Activated CD8-positive, alpha-beta T cell treated with anti-CD3 and anti-CD28 coated beads, Interleukin-2, amount 10 ng/mL, durations not matched to agents 7 days and 5 days (primary cell): Measurements from ENCODE around the gene PID1. TPM values are rescaled to one million over a fixed set of nuclear protein-coding genes. Genes with fewer than 3 reads are reported as not detected.

Source experiments
- ATAC-seq: fragments of 150-1000 bp; cut with Tn5 transposase; one replicate; pipeline ENCODE4 v1.10.0; 2021; ENCODE audit warnings: moderate library complexity
- CTCF ChIA-PET: fragments of 350-600 bp; sonication (Branson Sonifier 250); formaldehyde crosslinking; loops from one replicate; lab custom pipeline; 2021; ENCODE audit warnings: antibody characterized with exemption; lab: Charles Lee
- POLR2A ChIA-PET: fragments of 350-600 bp; sonication (Branson Sonifier 250); formaldehyde crosslinking; loops from one replicate; lab custom pipeline; 2021; ENCODE audit warnings: antibody characterized with exemption; lab: Charles Lee
- DNase-seq: peaks from one replicate; pipeline ENCODE4 v3.0.0-alpha.2; 2020
- H3K27ac Mint-ChIP-seq: one replicate; pipeline ENCODE4 v1.8.0; 2021; ENCODE audit warnings: mild to moderate bottlenecking, mixed read lengths
- H3K27me3 Mint-ChIP-seq: one replicate; pipeline ENCODE4 v1.8.0; 2021; ENCODE audit warnings: low read depth, mixed read lengths
- H3K36me3 Mint-ChIP-seq: one replicate; pipeline ENCODE4 v1.8.0; 2021; ENCODE audit warnings: low read depth, mixed read lengths
- H3K4me1 Mint-ChIP-seq: one replicate; pipeline ENCODE4 v1.8.0; 2021; ENCODE audit warnings: low read depth, mixed read lengths
- H3K4me3 Mint-ChIP-seq: one replicate; pipeline ENCODE4 v1.8.0; 2021; ENCODE audit warnings: mild to moderate bottlenecking, mixed read lengths
- H3K9me3 Mint-ChIP-seq: one replicate; pipeline ENCODE4 v1.8.0; 2022; ENCODE audit warnings: mixed read lengths; ENCODE audit not compliant: insufficient read depth
- total RNA-seq, 2 experiments: library from RNA; stranded (reverse); gene quantifications; one replicate each; pipeline ENCODE4 v1.2.3, GENCODE V29; 2021

The PID1 gene
- total RNA-seq, 2 experiments from 2014 or later, result not detected

DNA sequence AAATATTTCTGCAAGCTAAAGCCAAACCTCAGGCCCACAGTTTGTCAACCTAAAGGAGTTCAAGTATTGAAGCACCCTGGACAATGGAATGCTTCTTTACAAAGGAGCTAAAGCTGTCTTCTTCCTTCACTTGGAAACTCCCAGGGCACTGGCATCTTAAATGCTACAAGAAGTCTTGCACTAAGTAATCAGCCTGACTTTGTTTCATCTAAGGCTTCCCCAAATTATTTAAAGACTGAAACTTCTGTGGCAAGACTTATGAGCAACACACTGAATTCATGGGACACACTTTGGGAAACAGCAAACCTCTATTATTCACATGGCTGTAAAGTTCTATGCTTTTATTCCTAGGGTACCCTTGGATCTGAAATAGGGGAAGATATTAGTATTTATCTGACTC lies 14.7 kb downstream of the PID1 start:
- ATAC-seq (no peak), DNase-seq (no peak)
- Mint-ChIP-seq H3K9me3 (peaks cover 2% of the 10 kb centered on the region), H3K27me3 (no peaks in the 10 kb centered on the region), H3K36me3 (no peaks in the 10 kb centered on the region), H3K4me1 (no peaks in the 10 kb centered on the region), H3K4me3 (no peak overlapping the region), H3K27ac (no peak overlapping the region)
- POLR2A ChIA-PET, result no interaction called here
- CTCF ChIA-PET, result no interaction called here

GRCh38 chr2:229254206-229254605 lies 16.9 kb downstream of the PID1 start:
- no peak for DNase-seq
- no peaks in the 10 kb centered on the region for H3K4me1 Mint-ChIP-seq
- no peaks in the 10 kb centered on the region for H3K27me3 Mint-ChIP-seq
- no peak for ATAC-seq
- ChIA-PET POLR2A (no interaction called here), CTCF (no interaction called here)
- no peak overlapping the region for H3K4me3 Mint-ChIP-seq
- H3K36me3 Mint-ChIP-seq, result no peaks in the 10 kb centered on the region
- H3K9me3 Mint-ChIP-seq, result no peaks in the 10 kb centered on the region
- no peak overlapping the region for H3K27ac Mint-ChIP-seq

- CTCF ChIA-PET, result no interaction called here
- Mint-ChIP-seq H3K9me3 (no peaks in the 10 kb centered on the region), H3K4me3 (no peak overlapping the region), H3K27me3 (no peaks in the 10 kb centered on the region), H3K36me3 (no peaks in the 10 kb centered on the region), H3K27ac (no peak overlapping the region), H3K4me1 (no peaks in the 10 kb centered on the region)
- ATAC-seq, result no peak
- POLR2A ChIA-PET, result no interaction called here
- DNase-seq, result no peak
Observed at GRCh38 chr2:229252996-229253395, 18.1 kb downstream of the PID1 start.

DNA sequence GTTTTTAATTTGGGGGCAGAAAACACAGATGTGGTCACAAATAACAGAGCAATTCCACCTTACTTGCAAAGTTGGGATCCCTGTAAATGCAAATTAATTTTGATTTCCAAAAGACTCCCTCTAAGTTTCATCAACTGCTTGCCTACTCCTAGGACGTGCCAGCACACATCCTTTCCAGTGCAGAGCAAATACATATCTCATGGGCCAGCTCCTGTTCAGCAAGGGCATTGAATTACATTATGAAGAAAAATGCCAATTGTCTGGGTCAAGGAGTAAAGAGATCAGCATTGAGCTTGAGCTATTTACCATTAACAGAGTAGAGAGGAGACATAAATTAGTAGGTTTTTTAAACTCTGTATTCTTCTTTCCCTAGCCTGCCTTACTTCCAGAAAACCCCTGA lies 18.8 kb downstream of the PID1 start:
- Mint-ChIP-seq H3K4me3 (no peak overlapping the region), H3K36me3 (no peaks in the 10 kb centered on the region), H3K4me1 (no peaks in the 10 kb centered on the region), H3K27ac (no peak overlapping the region), H3K27me3 (no peaks in the 10 kb centered on the region), H3K9me3 (no peaks in the 10 kb centered on the region)
- ATAC-seq (no peak), DNase-seq (no peak)
- POLR2A ChIA-PET, result no interaction called here
- CTCF ChIA-PET, result no interaction called here

- POLR2A ChIA-PET, result interaction anchor here (0.6 kb wide), 1 partner anchor 1378 kb away, joined by 3 read pairs; no protein-coding TSS in a partner anchor
Observed at GRCh38 chr2:229249536-229249935, 21.6 kb downstream of the PID1 start.

DNA sequence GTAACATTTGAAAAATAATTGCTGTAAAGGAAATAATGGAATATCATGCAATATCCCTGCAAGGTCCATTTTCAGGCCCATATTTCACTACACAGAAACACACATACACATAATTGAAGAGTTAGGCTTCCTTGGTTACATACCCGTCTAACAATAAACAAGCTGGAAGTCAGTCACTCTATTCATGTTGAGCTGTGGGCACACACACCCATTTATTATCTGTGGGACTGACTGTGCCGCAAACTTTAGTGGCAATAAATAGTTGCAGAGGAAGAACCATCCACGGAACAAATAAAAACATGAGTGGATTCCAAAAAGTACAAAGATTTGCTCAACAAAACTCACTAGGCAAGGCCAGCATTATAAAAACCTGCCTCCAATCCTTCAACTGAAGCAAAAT lies 24.8 kb downstream of the PID1 start:
- no peak for DNase-seq
- POLR2A ChIA-PET, result no interaction called here
- CTCF ChIA-PET, result no interaction called here
- no peaks in the 10 kb centered on the region for H3K9me3 Mint-ChIP-seq
- H3K4me1 Mint-ChIP-seq, result no peaks in the 10 kb centered on the region
- H3K36me3 Mint-ChIP-seq, result no peaks in the 10 kb centered on the region
- no peak for ATAC-seq
- H3K27ac Mint-ChIP-seq, result no peak overlapping the region
- no peak overlapping the region for H3K4me3 Mint-ChIP-seq
- H3K27me3 Mint-ChIP-seq, result no peaks in the 10 kb centered on the region

More at GRCh38 chr2:229249536-229249935, 21.6 kb downstream of the PID1 start:
- DNase-seq, result no peak
- H3K9me3 Mint-ChIP-seq, result no peaks in the 10 kb centered on the region
- no peaks in the 10 kb centered on the region for H3K36me3 Mint-ChIP-seq
- no peak for ATAC-seq
- CTCF ChIA-PET, result no interaction called here
- H3K4me3 Mint-ChIP-seq, result no peak overlapping the region
- no peaks in the 10 kb centered on the region for H3K4me1 Mint-ChIP-seq
- no peaks in the 10 kb centered on the region for H3K27me3 Mint-ChIP-seq
- no peak overlapping the region for H3K27ac Mint-ChIP-seq

DNA sequence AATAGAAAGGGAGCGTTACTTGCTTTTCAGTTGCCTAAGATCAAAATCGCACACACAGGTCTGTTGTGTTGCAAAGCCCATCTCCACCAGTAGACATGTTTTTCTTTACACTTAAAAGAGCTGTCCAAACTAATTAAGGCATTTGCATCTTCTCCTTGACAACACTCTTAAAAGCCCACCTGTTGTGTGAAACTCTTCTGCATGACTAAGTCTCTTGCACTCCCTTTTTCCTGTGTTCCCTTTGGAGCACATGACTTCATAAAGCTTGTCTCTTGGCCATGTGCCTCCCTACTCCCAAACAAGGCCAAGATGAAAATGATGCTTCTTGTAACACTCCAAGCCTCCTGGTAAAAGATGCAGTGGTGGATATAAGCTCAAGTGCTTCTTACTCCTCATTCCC lies 26.1 kb downstream of the PID1 start:
- Mint-ChIP-seq H3K36me3 (no peaks in the 10 kb centered on the region), H3K4me1 (no peaks in the 10 kb centered on the region), H3K9me3 (peaks cover 8% of the 10 kb centered on the region), H3K4me3 (no peak overlapping the region), H3K27ac (no peak overlapping the region), H3K27me3 (no peaks in the 10 kb centered on the region)
- ATAC-seq, result no peak
- DNase-seq, result no peak
- CTCF ChIA-PET, result interaction anchor here (0.8 kb wide), 1 partner anchor 29 kb away, joined by 3 read pairs; no protein-coding TSS in a partner anchor
- POLR2A ChIA-PET, result no interaction called here

GRCh38 chr2:229243890-229244560 lies 27.1 kb downstream of the PID1 start:
- no peak for DNase-seq
- H3K4me3 Mint-ChIP-seq, result no peak overlapping the region
- no peak for ATAC-seq
- H3K27ac Mint-ChIP-seq, result no peak overlapping the region
- POLR2A ChIA-PET, result no interaction called here
- CTCF ChIA-PET, result no interaction called here
- H3K36me3 Mint-ChIP-seq, result no peaks in the 10 kb centered on the region
- H3K27me3 Mint-ChIP-seq, result no peaks in the 10 kb centered on the region
- H3K9me3 Mint-ChIP-seq, result peaks cover 8% of the 10 kb centered on the region
- no peaks in the 10 kb centered on the region for H3K4me1 Mint-ChIP-seq

- H3K4me3 Mint-ChIP-seq, result no peak overlapping the region
- POLR2A ChIA-PET, result no interaction called here
Observed at GRCh38 chr2:229240984-229241491, 30.0 kb downstream of the PID1 start.

GRCh38 chr2:229239021-229239420 lies 32.1 kb downstream of the PID1 start:
- Mint-ChIP-seq H3K27me3 (no peaks in the 10 kb centered on the region), H3K4me1 (no peaks in the 10 kb centered on the region), H3K36me3 (no peaks in the 10 kb centered on the region), H3K4me3 (no peak overlapping the region), H3K9me3 (peaks cover 8% of the 10 kb centered on the region), H3K27ac (no peak overlapping the region)
- ChIA-PET POLR2A (no interaction called here), CTCF (no interaction called here)
- ATAC-seq, result no peak
- no peak for DNase-seq

More at GRCh38 chr2:229240984-229241491, 30.0 kb downstream of the PID1 start:
- ATAC-seq (no peak), DNase-seq (no peak)
- H3K4me1 Mint-ChIP-seq, result no peaks in the 10 kb centered on the region
- H3K27me3 Mint-ChIP-seq, result no peaks in the 10 kb centered on the region
- H3K9me3 Mint-ChIP-seq, result peaks cover 8% of the 10 kb centered on the region
- H3K36me3 Mint-ChIP-seq, result no peaks in the 10 kb centered on the region
- no peak overlapping the region for H3K27ac Mint-ChIP-seq
- CTCF ChIA-PET, result no interaction called here

- POLR2A ChIA-PET, result no interaction called here
- H3K4me1 Mint-ChIP-seq, result no peaks in the 10 kb centered on the region
- no peak overlapping the region for H3K4me3 Mint-ChIP-seq
- H3K36me3 Mint-ChIP-seq, result no peaks in the 10 kb centered on the region
- DNase-seq, result no peak
- peaks cover 8% of the 10 kb centered on the region for H3K9me3 Mint-ChIP-seq
- H3K27ac Mint-ChIP-seq, result no peak overlapping the region
- CTCF ChIA-PET, result no interaction called here
- no peaks in the 10 kb centered on the region for H3K27me3 Mint-ChIP-seq
- ATAC-seq, result no peak
Observed at GRCh38 chr2:229237270-229237669, 33.8 kb downstream of the PID1 start.

DNA sequence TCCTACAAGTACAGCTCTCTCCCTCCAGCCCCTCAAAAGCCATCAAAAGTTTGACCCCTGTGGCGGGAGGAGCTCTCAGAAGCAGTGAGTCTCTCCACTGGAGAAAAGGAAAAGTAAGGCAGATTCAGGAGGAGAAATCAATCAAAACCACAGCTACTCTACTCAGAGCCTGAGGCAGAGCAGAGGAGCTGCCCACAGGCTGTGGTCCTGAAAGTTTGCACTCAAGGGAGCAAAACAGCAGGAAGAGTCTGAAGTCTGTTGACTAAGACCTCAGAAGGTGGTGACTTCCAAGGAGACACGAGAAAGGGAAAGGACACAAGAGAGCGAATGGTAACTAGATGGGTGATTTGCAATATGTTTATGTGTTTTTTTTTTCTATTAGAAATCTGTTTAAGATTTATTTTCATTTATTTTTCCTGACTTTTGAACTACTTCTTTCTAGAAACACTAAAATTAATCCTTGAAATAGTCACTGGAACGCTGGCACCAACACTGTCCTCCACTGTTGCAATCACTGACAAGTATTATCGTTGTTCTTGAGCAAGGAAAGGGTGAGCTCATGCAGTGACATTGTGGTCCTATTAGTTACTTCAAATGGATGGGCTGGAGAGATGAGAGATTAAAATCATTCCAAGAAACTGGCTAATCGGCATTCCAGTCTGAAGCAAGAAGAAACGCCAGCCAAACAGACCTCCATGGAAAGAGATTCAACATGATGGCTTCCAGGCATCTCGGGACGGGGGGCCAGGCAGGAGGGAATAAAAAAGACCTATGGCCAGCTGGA lies 35.8 kb downstream of the PID1 start:
- POLR2A ChIA-PET, result no interaction called here
- Mint-ChIP-seq H3K36me3 (no peaks in the 10 kb centered on the region), H3K27ac (no peak overlapping the region), H3K9me3 (no peaks in the 10 kb centered on the region), H3K4me3 (no peak overlapping the region), H3K27me3 (no peaks in the 10 kb centered on the region), H3K4me1 (no peaks in the 10 kb centered on the region)
- ATAC-seq (no peak), DNase-seq (no peak)
- CTCF ChIA-PET, result no interaction called here
